IMR-90 (cell line): Measurements from ENCODE around the gene TRIM44. TPM values are rescaled to one million over a fixed set of nuclear protein-coding genes. Genes with fewer than 3 reads are reported as not detected.

Experiments
- ATAC-seq: fragments of 200-7000 bp; cut with Tn5 transposase; 2 replicates; pipeline ENCODE4 v1.9.1; 2020; ENCODE audit warnings: low read depth, mild to moderate bottlenecking, moderate library complexity
- BruUV-seq: library from RNA; stranded (reverse); fragments of 400-500 nt; replicated peaks from 2 replicates; lab custom pipeline; 2021; lab: Mats Ljungman, UMichigan
- CTCF ChIA-PET: fragments of 300-600 bp; formaldehyde crosslinking; extraction: SDS; loops from one replicate; lab custom pipeline; 2021; ENCODE audit warnings: antibody characterized with exemption; lab: Yijun Ruan, JAX
- POLR2A ChIA-PET: fragments of 300-600 bp; sonication (Branson Sonifier 250); formaldehyde crosslinking; loops from one replicate; lab custom pipeline; 2022; ENCODE audit warnings: antibody characterized with exemption; ENCODE audit not compliant: unreplicated experiment; lab: Charles Lee
- DNase-seq: peaks from one replicate; pipeline ENCODE4 v3.0.0; 2013
- H2AFZ ChIP-seq: replicated peaks from 2 replicates; pipeline ENCODE3; 2013; ENCODE audit warnings: low read length, mild to moderate bottlenecking; ENCODE audit not compliant: poor library complexity
- H2AK5ac ChIP-seq: 2 replicates; pipeline ENCODE4 v1.6.1; 2013; ENCODE audit warnings: low read depth, low read length, inconsistent platforms
- H2AK9ac ChIP-seq: replicated peaks from 2 replicates; pipeline ENCODE3; 2013; ENCODE audit warnings: mild to moderate bottlenecking, low read depth, low read length, moderate library complexity; ENCODE audit not compliant: poor library complexity
- H2BK120ac ChIP-seq: 2 replicates; pipeline ENCODE4 v1.6.1; 2013; ENCODE audit warnings: low read depth, low read length, inconsistent platforms
- H2BK15ac ChIP-seq: 3 replicates; pipeline ENCODE4 v1.6.1; 2013; ENCODE audit warnings: low read depth, low read length, inconsistent platforms
- H2BK20ac ChIP-seq: 2 replicates; pipeline ENCODE4 v1.6.1; 2013; ENCODE audit warnings: low read depth, mild to moderate bottlenecking, inconsistent platforms, low read length, moderate library complexity
- H2BK5ac ChIP-seq: 2 replicates; pipeline ENCODE4 v1.6.1; 2013; ENCODE audit warnings: mild to moderate bottlenecking, low read depth, low read length, inconsistent platforms; ENCODE audit not compliant: poor library complexity, severe bottlenecking
- H3K14ac ChIP-seq: replicated peaks from 2 replicates; pipeline ENCODE4 v1.6.1; 2013; ENCODE audit warnings: low read depth, low read length, inconsistent platforms
- H3K18ac ChIP-seq: 2 replicates; pipeline ENCODE4 v1.6.1; 2013; ENCODE audit warnings: low read depth, low read length, control low read depth
- H3K23ac ChIP-seq: 2 replicates; pipeline ENCODE4 v1.6.1; 2013; ENCODE audit warnings: low read depth, low read length, inconsistent platforms
- H3K27ac ChIP-seq: 2 replicates; pipeline ENCODE4 v1.5.1; 2013; ENCODE audit warnings: mild to moderate bottlenecking, control low read depth, low read length; ENCODE audit not compliant: insufficient read depth
- H3K27me3 ChIP-seq: 2 replicates; pipeline ENCODE4 v1.6.1; 2013; ENCODE audit warnings: low read length; ENCODE audit not compliant: control insufficient read depth, insufficient read depth
- H3K36me3 ChIP-seq: 2 replicates; pipeline ENCODE4 v1.6.1; 2013; ENCODE audit warnings: low read length, mixed read lengths; ENCODE audit not compliant: control insufficient read depth, insufficient read depth
- H3K4ac ChIP-seq: 2 replicates; pipeline ENCODE4 v1.6.1; 2013; ENCODE audit warnings: low read depth, low read length, inconsistent platforms
- H3K4me1 ChIP-seq: 2 replicates; pipeline ENCODE4 v1.6.1; 2013; ENCODE audit warnings: low read length, mixed read lengths; ENCODE audit not compliant: control insufficient read depth, insufficient read depth
- H3K4me2 ChIP-seq: 2 replicates; pipeline ENCODE4 v1.6.1; 2013; ENCODE audit warnings: low read depth, mild to moderate bottlenecking, control low read depth, low read length, moderate library complexity
- H3K4me3 ChIP-seq: 2 replicates; pipeline ENCODE4 v1.5.1; 2013; ENCODE audit warnings: low read depth, mild to moderate bottlenecking, control low read depth, low read length, moderate library complexity; ENCODE audit not compliant: insufficient read depth
- H3K56ac ChIP-seq: 2 replicates; pipeline ENCODE4 v1.6.1; 2013; ENCODE audit warnings: low read length, inconsistent platforms; ENCODE audit not compliant: insufficient read depth; ENCODE audit errors: extremely low read depth
- H3K79me1 ChIP-seq, 2 experiments: 2 replicates each; pipeline ENCODE4 v1.6.1; 2013; ENCODE audit warnings: low read length in 2 of 2, inconsistent platforms in 1 of 2, low read depth in 1 of 2
- H3K9ac ChIP-seq: 2 replicates; pipeline ENCODE4 v1.6.1; 2013; ENCODE audit warnings: low read depth, low read length, control low read depth
- H3K9me1 ChIP-seq: 2 replicates; pipeline ENCODE4 v1.6.1; 2013; ENCODE audit warnings: low read length, inconsistent platforms; ENCODE audit not compliant: insufficient read depth
- H3K9me3 ChIP-seq: 2 replicates; pipeline ENCODE4 v1.6.1; 2013; ENCODE audit warnings: low read length; ENCODE audit not compliant: control insufficient read depth, insufficient read depth
- H4K20me1 ChIP-seq: 2 replicates; pipeline ENCODE4 v1.6.1; 2013; ENCODE audit warnings: low read length, inconsistent platforms; ENCODE audit not compliant: insufficient read depth
- H4K5ac ChIP-seq: 2 replicates; pipeline ENCODE4 v1.6.1; 2013; ENCODE audit warnings: mild to moderate bottlenecking, low read depth, low read length, control low read depth
- H4K8ac ChIP-seq, 2 experiments: 2 replicates each; pipeline ENCODE4 v1.6.1; 2013; ENCODE audit warnings: low read depth in 2 of 2, low read length in 2 of 2, control low read depth in 1 of 2, inconsistent platforms in 1 of 2
- H4K91ac ChIP-seq: 2 replicates; pipeline ENCODE4 v1.6.1; 2013; ENCODE audit warnings: low read depth, low read length, inconsistent platforms; ENCODE audit not compliant: insufficient read depth
- dilution Hi-C: fragments of 300-500 bp; cut with HindIII; formaldehyde crosslinking; loops from one replicate; pipeline ENCODE4 v1.14.3; 2018; ENCODE audit warnings: low sequenced_read_pairs; ENCODE audit not compliant: unreplicated experiment
- in situ Hi-C: fragments of 300-500 bp; cut with MboI; formaldehyde crosslinking; loops from 3 replicates; pipeline ENCODE4 v1.14.3; 2019; ENCODE audit warnings: low sequenced_read_pairs, inconsistent platforms, mixed read lengths
- intact Hi-C: fragments of 100-400 bp; cut with micrococcal nuclease; formaldehyde crosslinking; loops from 2 replicates; pipeline ENCODE4 v1.10.0; 2022
- polyA plus RNA-seq, 3 experiments: library from polyadenylated mRNA; depleted of rRNA; stranded (reverse); fragments of >200 nt; gene quantifications; 2 replicates each; pipeline ENCODE4 v1.2.3, GENCODE V29; 2012; ENCODE audit warnings: low replicate concordance in 1 of 3
- total RNA-seq: library from RNA; depleted of rRNA; stranded (reverse); fragments of >200 nt; gene quantifications from 2 replicates; pipeline ENCODE4 v1.2.3, GENCODE V29; 2012
- TF ChIP-seq, protein P1 (sequence below): fragments of 150-350 bp; IDR thresholded peaks from 2 replicates; pipeline ENCODE4 v1.6.1; 2016; ENCODE audit warnings: low read depth, mild to moderate bottlenecking, low read length, moderate library complexity, borderline replicate concordance

Gene TRIM44
- total and polyA plus RNA-seq, 2 of the 4 experiments (the other 2 are of a cell fraction) = 50.7 to 104 TPM

- Histone ChIP-seq H3K4me1 (no peaks in the 10 kb centered on the region), H3K4ac (no peak overlapping the region), H4K91ac (no peak overlapping the region), H4K8ac (no peak overlapping the region), H2BK120ac (no peak overlapping the region), H2AFZ (no peak overlapping the region), H2BK20ac (no peak overlapping the region), H3K23ac (no peak overlapping the region), H4K5ac (no peak overlapping the region), H3K4me3 (no peak overlapping the region), H2AK5ac (no peak overlapping the region), H3K18ac (no peak overlapping the region), H2AK9ac (no peak overlapping the region), H3K14ac (no peak overlapping the region), H2BK15ac (no peak overlapping the region), H2BK5ac (no peak overlapping the region), H3K9me1 (no peaks in the 10 kb centered on the region; the same call in 1 of the 2 replicates), H3K36me3 (peaks cover 15% of the 10 kb centered on the region), H3K79me1 (peaks cover 32 to 40% of the 10 kb centered on the region in 2 experiments), H3K9ac (no peak overlapping the region), H3K9me3 (peaks cover 2% of the 10 kb centered on the region), H3K27me3 (no peaks in the 10 kb centered on the region), H4K20me1 (peaks cover 8% of the 10 kb centered on the region; the same call in 1 of the 2 replicates), H3K27ac (no peak overlapping the region), H3K56ac (no peak overlapping the region), H3K4me2 (no peak overlapping the region)
- TF ChIP-seq, protein P1, sequence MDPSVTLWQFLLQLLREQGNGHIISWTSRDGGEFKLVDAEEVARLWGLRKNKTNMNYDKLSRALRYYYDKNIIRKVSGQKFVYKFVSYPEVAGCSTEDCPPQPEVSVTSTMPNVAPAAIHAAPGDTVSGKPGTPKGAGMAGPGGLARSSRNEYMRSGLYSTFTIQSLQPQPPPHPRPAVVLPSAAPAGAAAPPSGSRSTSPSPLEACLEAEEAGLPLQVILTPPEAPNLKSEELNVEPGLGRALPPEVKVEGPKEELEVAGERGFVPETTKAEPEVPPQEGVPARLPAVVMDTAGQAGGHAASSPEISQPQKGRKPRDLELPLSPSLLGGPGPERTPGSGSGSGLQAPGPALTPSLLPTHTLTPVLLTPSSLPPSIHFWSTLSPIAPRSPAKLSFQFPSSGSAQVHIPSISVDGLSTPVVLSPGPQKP = no peak
- no peak for ATAC-seq
- no TSS peak for BruUV-seq
- ChIA-PET POLR2A (no interaction called here), CTCF (interaction anchor here (0.6 kb wide), 1 partner anchor 898 kb away, joined by 3 read pairs; no protein-coding TSS in a partner anchor)
- intact Hi-C loops = no loop called here
- in situ Hi-C loops = loop anchor here (10.0 kb wide), 1 partner anchor 755 kb away; no protein-coding TSS in a partner anchor
- dilution Hi-C loops = no loop called here
- DNase-seq = no peak
Observed at GRCh38 chr11:35730254-35730653, 67.7 kb downstream of the TRIM44 start.
